ENCODE data around the gene COBL. TPM values are rescaled to one million over a fixed set of nuclear protein-coding genes. Genes with fewer than 3 reads are reported as not detected.

COBL gene
- total RNA-seq, 1 experiment from 2014 or later: 52.3 TPM

DNA sequence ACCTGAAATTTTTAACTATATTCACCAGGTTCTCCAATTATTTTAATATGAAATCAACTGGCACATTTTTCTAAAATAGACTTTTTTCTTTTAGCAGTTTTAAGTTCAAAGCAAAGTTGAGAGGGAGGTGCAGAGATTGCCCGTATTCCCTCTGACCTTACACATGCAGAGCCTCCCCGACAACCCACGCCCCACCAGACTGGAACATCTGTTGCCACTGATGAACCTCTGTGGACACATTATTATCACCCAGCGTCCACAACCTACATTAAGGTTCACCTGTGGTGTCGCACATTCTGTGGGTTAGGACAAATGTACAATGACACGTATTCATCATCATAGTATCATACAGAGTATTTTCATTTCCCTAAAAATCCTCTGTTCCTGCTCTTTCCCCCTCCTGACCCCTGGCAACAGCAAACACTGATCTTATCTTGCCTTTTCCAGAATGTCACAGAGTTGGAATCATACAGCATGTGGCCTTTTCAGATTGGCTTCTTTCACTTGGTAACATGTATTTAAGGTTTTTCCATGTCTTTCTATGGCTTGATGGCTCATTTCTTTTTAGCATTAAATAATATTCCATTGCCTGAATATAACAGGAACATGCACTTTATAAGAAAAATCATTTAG is 37.1 kb downstream of the COBL start:
- Histone ChIP-seq H3K4ac (ENCODE audit: low read depth, low read length) (no peak overlapping the region), H2BK120ac (ENCODE audit: low read depth, low read length, poor library complexity, severe bottlenecking) (no peak overlapping the region), H3K9me3 (ENCODE audit: control insufficient read depth, low read depth, low read length) (no peaks in the 10 kb centered on the region), H3K27ac (ENCODE audit: insufficient read length, low read depth, low read length) (no peak overlapping the region), H4K5ac (ENCODE audit: insufficient read length, low read depth, low read length) (no peak overlapping the region), H3K18ac (ENCODE audit: insufficient read length, low read depth, low read length) (no peak overlapping the region), H3T11ph (ENCODE audit: low read length) (no peak overlapping the region), H3K79me1 (ENCODE audit: insufficient read depth, low read depth, low read length, poor library complexity, severe bottlenecking) (peaks cover 4% of the 10 kb centered on the region), H4K8ac (replicated peaks; ENCODE audit: insufficient read length, low read depth, low read length) (no peak overlapping the region), H4K20me1 (ENCODE audit: control insufficient read depth, insufficient read depth, insufficient read length) (no peaks in the 10 kb centered on the region), H3K79me2 (ENCODE audit: insufficient read depth, low read length) (peaks cover under 1% of the 10 kb centered on the region; the same call in 1 of the 2 replicates), H3K4me2 (ENCODE audit: insufficient read depth, insufficient read length, low read length) (no peak overlapping the region), H3K23me2 (ENCODE audit: insufficient read length, low read depth, low read length, poor library complexity, severe bottlenecking) (no peaks in the 10 kb centered on the region), H2AK5ac (ENCODE audit: insufficient read length, low read length) (no peak overlapping the region), H3K56ac (ENCODE audit: insufficient read length, low read depth, low read length) (no peak overlapping the region), H3K27me3 (ENCODE audit: insufficient read depth, low read length) (no peaks in the 10 kb centered on the region), H3K4me1 (ENCODE audit: insufficient read depth, low read length) (no peaks in the 10 kb centered on the region), H2BK5ac (ENCODE audit: insufficient read length, low read length) (no peak overlapping the region), H3K9ac (ENCODE audit: extremely low read depth, insufficient read length, low read length) (no peak overlapping the region), H2BK15ac (ENCODE audit: low read depth, low read length) (no peak overlapping the region), H3K23ac (ENCODE audit: insufficient read length, low read depth, low read length) (no peak overlapping the region), H2AFZ (ENCODE audit: low read length) (no peak overlapping the region), H4K91ac (ENCODE audit: insufficient read length, low read depth, low read length) (no peak overlapping the region), H2BK20ac (ENCODE audit: low read depth, low read length, poor library complexity, severe bottlenecking) (no peak overlapping the region), H3K14ac (ENCODE audit: insufficient read depth, low read length) (no peak overlapping the region), H2BK12ac (ENCODE audit: insufficient read length, low read depth, low read length) (no peak overlapping the region)
- Mint-ChIP-seq H3K4me3 (no peak overlapping the region), H3K27ac (no peak overlapping the region; a peak in 1 of 7 replicates), H3K4me1 (peaks cover 53 to 56% of the 10 kb centered on the region in 2 experiments), H3K27me3 (ENCODE audit: low read depth) (no peaks in the 10 kb centered on the region), H3K36me3 (ENCODE audit: insufficient read depth in 1 of 3, low read depth in 3 of 3) (peaks cover 0 to 4% (median 0%) of the 10 kb centered on the region in 3 experiments; a peak in 1 of 7 replicates), H3K9me3 (peaks cover 2 to 3% of the 10 kb centered on the region in 2 experiments; a peak in 2 of 5 replicates)
- DNase-seq: no peak
- TF ChIP-seq, protein P1, sequence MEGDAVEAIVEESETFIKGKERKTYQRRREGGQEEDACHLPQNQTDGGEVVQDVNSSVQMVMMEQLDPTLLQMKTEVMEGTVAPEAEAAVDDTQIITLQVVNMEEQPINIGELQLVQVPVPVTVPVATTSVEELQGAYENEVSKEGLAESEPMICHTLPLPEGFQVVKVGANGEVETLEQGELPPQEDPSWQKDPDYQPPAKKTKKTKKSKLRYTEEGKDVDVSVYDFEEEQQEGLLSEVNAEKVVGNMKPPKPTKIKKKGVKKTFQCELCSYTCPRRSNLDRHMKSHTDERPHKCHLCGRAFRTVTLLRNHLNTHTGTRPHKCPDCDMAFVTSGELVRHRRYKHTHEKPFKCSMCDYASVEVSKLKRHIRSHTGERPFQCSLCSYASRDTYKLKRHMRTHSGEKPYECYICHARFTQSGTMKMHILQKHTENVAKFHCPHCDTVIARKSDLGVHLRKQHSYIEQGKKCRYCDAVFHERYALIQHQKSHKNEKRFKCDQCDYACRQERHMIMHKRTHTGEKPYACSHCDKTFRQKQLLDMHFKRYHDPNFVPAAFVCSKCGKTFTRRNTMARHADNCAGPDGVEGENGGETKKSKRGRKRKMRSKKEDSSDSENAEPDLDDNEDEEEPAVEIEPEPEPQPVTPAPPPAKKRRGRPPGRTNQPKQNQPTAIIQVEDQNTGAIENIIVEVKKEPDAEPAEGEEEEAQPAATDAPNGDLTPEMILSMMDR (conservative IDR thresholded peaks at IDR 0.05): no peak
- WGBS (ENCODE audit: extremely low coverage, insufficient read length, low lambda C conversion rate): no CpG with 5 or more reads among the region's 6 CpGs

Measured in H9 (cell line).